ENCODE measurements around the gene MED13. TPM values are rescaled to one million over a fixed set of nuclear protein-coding genes. Genes with fewer than 3 reads are reported as not detected.

MED13 gene
- polyA plus RNA-seq, 3 donors: 2.1 to 32.0 (median 5.0) TPM

GRCh38 chr17:61980535-61980934, 84.5 kb downstream of the MED13 start:
- Histone ChIP-seq H3K9me3 (replicated peaks in 1 of 2; ENCODE audit: control insufficient read depth in 1 of 2, insufficient read depth in 1 of 2, low read length in 2 of 2) (no peaks in the 10 kb centered on the region), H3K9ac (ENCODE audit: insufficient read depth, low read length, poor library complexity, severe bottlenecking) (no peak overlapping the region), H3K4me1 (ENCODE audit: control insufficient read depth in 1 of 2, insufficient read depth in 2 of 2, low read length in 2 of 2) (no peaks in the 10 kb centered on the region), H2AFZ (ENCODE audit: insufficient read depth, low read depth, low read length, poor library complexity, severe bottlenecking) (no peak overlapping the region), H3K79me2 (ENCODE audit: insufficient read depth, low read length) (peaks cover 27% of the 10 kb centered on the region), H3K27ac (ENCODE audit: low read depth in 1 of 2, low read length in 2 of 2) (no peak overlapping the region), H3K36me3 (replicated peaks in 1 of 2; ENCODE audit: control insufficient read depth in 1 of 2, insufficient read depth in 2 of 2, low read length in 2 of 2) (peaks cover 79 to 95% of the 10 kb centered on the region in 2 donors), H3K4me3 (replicated peaks in 1 of 3; ENCODE audit: low read depth in 2 of 3, low read length in 3 of 3) (no peak overlapping the region), H3K27me3 (ENCODE audit: control insufficient read depth in 2 of 2, insufficient read depth in 2 of 2, low read length in 2 of 2) (no peaks in the 10 kb centered on the region), H4K20me1 (ENCODE audit: insufficient read depth, low read length) (peaks cover 51% of the 10 kb centered on the region), H3K4me2 (replicated peaks; ENCODE audit: extremely low read depth, low read length, poor library complexity, severe bottlenecking) (no peak overlapping the region)
- Mint-ChIP-seq H3K27me3 (ENCODE audit: low read depth in 3 of 3) (no peaks in the 10 kb centered on the region), H3K4me1 (no peaks in the 10 kb centered on the region), H3K27ac (peak overlapping the region in 1 of 7 donors; percentile 22), H3K36me3 (peaks cover 65 to 81% of the 10 kb centered on the region in 2 donors), H3K4me3 (no peak overlapping the region), H3K9me3 (no peaks in the 10 kb centered on the region)
- WGBS (ENCODE audit: insufficient coverage): 99% methylated on average over 5 of the region's 5 CpGs
- no peak for DNase-seq
- no peak for TF ChIP-seq CTCF (IDR thresholded peaks at IDR 0.05)
- intact Hi-C loops (cut with micrococcal nuclease): no loop called here

- no peak for DNase-seq
- Histone ChIP-seq H3K27ac (ENCODE audit: low read depth in 1 of 2, low read length in 2 of 2) (no peak overlapping the region), H3K4me2 (replicated peaks; ENCODE audit: extremely low read depth, low read length, poor library complexity, severe bottlenecking) (no peak overlapping the region), H3K4me3 (replicated peaks in 1 of 3; ENCODE audit: low read depth in 2 of 3, low read length in 3 of 3) (no peak overlapping the region), H3K9me3 (replicated peaks in 1 of 2; ENCODE audit: control insufficient read depth in 1 of 2, insufficient read depth in 1 of 2, low read length in 2 of 2) (no peaks in the 10 kb centered on the region), H3K36me3 (replicated peaks in 1 of 2; ENCODE audit: control insufficient read depth in 1 of 2, insufficient read depth in 2 of 2, low read length in 2 of 2) (peaks cover 58 to 68% of the 10 kb centered on the region in 2 donors), H3K4me1 (ENCODE audit: control insufficient read depth in 1 of 2, insufficient read depth in 2 of 2, low read length in 2 of 2) (peaks cover 13 to 15% of the 10 kb centered on the region in 2 donors), H2AFZ (ENCODE audit: insufficient read depth, low read depth, low read length, poor library complexity, severe bottlenecking) (no peak overlapping the region), H4K20me1 (ENCODE audit: insufficient read depth, low read length) (peaks cover 56% of the 10 kb centered on the region), H3K27me3 (ENCODE audit: control insufficient read depth in 2 of 2, insufficient read depth in 2 of 2, low read length in 2 of 2) (no peaks in the 10 kb centered on the region), H3K9ac (ENCODE audit: insufficient read depth, low read length, poor library complexity, severe bottlenecking) (no peak overlapping the region), H3K79me2 (ENCODE audit: insufficient read depth, low read length) (peaks cover 34% of the 10 kb centered on the region)
- TF ChIP-seq CTCF (IDR thresholded peaks at IDR 0.05): no peak
- H3K36me3 Mint-ChIP-seq: peaks cover 40 to 67% of the 10 kb centered on the region in 2 donors
- intact Hi-C loops (cut with micrococcal nuclease): no loop called here
- no peaks in the 10 kb centered on the region for H3K27me3 Mint-ChIP-seq (ENCODE audit: low read depth in 3 of 3)
- H3K27ac Mint-ChIP-seq: no peak overlapping the region
- peaks cover 10% of the 10 kb centered on the region for H3K4me1 Mint-ChIP-seq
- H3K9me3 Mint-ChIP-seq: no peaks in the 10 kb centered on the region
- H3K4me3 Mint-ChIP-seq: no peak overlapping the region
- WGBS (ENCODE audit: insufficient coverage): 97% methylated on average over 4 of the region's 7 CpGs
These were observed 91.0 kb downstream of the MED13 start for GRCh38 chr17:61974115-61974514.

All from CD14-positive monocyte (primary cell).